Activated CD8-positive, alpha-beta memory T cell treated with anti-CD3 and anti-CD28 coated beads, Interleukin-2, amount 50 U/mL, for 48 hours (primary cell): Measurements from ENCODE around the gene GPR68.
"Not testable (repeated sequence)": the region's sequence is repeated elsewhere in the genome, so short reads cannot be mapped to it uniquely, and the experiment has no call there.

Experiments used
- DNase-seq: peaks from one replicate; pipeline ENCODE4 v3.0.0-alpha.2; 2020

Gene GPR68

DNA sequence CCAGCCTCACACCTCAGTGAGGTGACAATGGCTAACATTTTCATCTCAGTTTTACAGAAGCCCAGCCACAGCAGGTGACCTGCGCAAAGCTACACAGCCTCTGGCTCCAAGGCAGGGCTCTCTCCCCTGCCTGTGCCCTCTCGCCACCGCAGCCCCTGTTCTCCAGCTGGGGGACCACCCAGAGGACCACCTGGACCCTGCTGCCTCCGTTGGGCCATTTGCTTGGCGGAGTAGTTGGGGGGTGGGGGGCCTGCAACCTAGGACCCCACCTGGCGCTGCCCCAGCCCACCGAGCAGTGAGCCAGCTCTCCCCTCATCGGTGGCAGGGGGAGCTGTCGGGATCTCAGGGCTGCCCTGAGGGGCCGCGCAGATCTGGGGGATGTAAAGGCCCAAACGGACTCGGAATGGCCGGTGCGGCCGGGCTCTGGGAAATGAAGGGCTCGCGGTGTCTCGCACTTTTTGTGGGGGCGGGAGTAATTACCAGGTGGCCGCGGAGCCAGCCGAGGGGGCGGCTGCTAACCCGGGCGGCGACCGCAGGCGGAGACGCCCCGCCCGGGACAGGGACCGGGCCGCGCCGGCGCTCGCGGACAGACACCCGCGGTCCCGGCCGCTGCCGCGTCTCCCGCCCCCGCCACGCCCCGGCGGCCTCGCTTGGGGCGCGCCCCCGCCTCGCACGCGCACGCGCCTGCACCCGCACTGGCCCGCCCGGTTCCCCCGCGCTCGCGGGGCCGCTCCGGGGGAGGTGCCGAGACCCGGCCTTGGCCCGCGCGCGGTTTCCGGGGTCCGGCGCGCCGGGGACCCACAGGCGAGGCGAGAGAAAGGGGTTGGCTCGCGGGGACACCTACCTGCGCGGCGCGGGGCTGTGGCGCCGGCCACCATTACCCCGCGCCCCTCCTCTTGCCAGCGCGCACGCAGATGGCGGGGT lies 8.6 kb upstream of the GPR68 start:
- DNase-seq: peak; percentile 74

DNA sequence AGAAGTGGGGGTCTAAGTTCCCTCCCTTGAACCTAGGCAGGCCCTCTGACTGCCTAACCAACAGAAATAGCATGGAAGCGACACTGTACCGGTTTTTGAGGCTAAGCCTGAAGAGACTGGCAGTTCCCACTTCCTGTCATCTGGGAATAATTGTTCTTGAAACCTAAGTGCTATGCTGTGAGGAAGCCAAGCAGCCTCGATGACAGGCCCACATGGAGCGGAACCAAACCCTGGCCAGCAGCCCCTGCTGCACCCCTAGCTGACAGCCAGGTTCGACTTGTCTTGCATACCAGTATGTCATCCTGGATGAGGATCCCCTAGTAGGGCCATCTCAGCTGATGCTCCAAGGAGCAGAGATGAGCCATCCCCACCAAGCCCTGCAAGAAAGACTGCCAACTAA lies 6.4 kb upstream of the GPR68 start:
- DNase-seq: no peak

DNA sequence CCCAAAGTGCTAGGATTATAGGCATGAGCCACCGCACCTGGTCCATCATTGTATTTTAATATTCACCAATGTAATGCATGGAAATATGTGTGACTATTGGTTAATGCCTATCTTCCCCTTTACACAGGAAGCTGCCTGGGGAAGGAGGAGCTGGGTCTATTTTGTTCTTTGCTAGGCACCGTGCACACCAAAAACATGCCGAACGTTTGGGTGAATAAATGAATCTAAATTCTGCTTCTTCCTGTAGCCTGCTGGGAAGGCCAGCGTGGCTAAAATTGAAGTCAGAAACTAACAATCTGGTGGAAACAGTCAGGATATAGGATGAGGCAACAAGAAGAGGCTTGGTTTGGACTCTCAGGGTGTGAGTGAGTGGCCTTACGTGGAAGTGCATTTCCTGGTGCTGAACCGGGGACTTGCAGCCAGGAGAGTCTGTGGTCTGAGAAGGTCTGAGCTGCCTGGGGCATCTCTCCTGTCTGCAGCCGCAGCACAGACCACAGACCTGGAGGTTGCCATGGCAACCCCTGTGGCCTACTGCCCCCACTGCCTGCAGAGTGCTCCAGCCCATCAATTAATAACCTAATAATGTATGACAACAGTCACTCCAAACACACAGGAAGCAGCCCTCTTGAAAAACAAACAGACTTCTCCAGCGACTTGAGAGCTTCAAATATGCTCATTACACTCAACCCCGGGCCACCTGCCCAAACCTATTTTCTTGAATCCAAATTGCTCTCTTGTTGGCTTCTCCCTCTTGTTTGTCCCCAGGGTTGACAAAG lies 5.5 kb upstream of the GPR68 start:
- peak; percentile 67 for DNase-seq

DNA sequence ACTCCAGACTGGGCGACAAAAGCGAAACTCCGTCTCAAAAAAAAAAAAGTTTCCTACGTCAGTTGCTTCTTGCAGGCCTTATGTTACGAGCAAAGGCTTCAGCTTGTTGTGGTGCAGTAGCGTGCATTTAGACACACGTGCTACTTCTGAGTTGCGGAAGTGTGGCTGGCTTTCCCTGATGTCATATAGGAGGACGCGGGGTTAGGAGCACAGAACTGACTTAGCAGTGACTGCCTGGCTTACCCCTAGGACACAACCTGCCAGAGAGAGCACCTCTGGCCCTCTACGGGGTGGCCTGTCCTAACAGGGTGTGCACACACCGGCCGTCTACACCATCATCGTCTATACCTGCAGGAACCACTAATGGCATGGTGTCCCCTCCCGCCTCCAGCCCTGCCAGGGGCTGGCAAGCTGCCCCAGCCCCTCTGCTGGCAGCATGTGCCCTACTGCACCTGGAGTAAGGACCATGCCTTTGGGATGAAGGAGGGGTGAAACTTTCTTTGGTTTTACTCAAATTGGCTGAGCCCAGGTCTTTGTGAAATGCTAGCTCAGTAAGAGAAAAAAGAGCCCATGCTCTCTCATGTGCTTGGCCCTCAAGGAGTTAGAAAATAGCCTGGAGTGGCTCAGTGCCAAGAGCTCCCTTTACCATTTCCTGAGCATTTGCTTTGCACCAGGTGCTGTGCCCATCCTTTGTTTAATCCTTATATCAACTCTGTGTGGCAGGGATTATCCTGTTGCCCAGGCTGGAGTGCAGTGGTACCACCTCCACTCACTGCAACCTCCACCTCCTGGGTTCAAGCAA lies 1.7 kb upstream of the GPR68 start:
- DNase-seq: peak; percentile 80

DNA sequence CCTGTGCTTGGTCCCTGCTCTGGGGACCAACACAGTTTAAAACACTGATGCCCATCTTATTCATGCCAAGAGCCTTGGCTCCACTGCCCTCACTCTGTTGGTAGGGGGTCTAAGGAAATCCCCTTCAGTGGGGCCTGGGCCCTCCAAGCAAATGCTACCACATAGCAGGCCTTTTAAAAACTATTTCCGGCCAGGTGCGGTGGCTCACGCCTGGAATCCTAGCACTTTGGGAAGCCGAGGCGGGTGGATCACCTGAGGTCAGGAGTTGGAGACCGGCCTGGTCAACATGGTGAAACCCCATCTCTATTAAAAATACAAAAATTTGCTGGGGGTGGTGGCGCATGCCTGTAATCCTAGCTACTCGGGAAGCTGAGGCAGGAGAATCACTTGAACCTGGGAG lies 1.1 kb upstream of the GPR68 start:
- not testable (repeated sequence) for DNase-seq

DNA sequence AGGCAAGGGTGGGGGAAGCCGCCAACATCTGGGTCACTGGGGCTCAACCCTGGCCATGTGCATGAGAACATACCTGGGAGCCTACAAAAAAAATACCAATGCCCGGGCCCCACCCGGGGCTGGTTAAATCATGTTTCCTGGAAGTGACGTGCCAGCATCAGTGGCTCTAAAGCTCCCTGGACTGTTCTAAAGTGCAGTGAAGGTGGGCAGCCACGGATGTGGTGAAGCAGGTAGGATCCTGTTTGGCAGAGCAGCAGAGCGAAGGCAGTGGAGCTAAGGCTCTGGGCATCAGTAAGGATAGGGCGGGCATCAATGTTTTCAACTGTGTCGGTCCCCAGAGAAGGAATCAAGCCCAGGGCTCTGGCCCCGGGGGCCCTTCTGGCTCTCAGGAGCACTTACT lies 525 bp upstream of the GPR68 start:
- peak; percentile 78 for DNase-seq

DNA sequence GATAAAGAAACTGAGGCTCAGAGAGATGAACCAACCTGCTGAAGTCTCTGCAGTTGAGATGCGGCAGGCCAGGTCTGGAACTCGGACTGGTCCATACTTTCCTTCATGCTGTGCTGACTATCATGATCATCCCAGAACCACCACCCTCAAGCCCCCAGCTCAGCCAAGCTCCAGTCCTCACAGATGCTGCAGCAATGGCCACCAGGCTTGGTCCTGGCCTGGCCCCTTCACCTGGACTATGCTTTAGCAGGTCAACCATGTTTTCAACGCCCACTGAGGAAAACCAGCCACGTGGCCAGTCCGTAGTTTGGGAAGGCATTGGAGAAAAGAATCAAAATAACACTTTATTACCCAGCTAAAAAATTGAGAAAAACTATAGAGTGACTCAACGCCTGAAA lies 1.4 kb downstream of the GPR68 start:
- DNase-seq: no peak

DNA sequence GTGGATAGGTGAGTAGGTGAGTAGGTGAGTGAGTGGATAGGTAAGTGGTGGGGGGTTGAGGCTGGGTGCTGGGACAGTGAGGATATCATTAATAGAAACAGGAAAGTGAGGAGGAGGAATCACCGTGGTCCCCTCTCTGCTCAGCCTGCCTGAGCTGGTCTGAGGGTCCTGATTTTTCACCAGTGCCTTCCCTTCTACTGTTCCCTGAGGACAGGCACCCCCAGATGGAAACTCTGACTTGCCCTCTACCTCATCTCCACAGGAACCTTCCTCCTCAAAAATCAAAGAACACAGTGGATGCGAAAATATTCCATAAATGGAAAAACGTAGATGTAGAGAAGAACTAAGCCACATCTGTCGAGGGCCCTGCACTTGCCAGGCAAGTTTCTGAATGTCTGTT lies 1.9 kb downstream of the GPR68 start:
- DNase-seq: no peak

DNA sequence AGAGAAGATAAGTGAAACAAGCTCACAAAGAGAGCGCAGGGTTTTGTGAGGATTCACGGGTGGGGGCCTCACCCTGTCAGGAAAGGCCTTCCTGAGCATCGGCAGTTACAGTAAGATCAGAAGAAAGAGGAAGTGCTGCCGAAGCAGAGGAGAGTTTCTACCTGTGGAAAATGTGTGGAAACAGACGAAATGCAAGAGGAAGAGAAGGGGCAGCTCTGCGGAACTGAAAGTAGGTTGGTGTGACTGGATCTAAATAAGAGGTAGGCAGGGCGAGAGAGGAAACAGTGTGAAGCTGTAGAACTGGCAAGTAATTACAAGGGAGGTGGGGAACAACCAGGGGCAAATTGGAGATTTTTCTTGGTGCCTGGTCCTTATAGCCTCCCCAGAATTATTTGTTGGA lies 2.6 kb downstream of the GPR68 start:
- no peak for DNase-seq

DNA sequence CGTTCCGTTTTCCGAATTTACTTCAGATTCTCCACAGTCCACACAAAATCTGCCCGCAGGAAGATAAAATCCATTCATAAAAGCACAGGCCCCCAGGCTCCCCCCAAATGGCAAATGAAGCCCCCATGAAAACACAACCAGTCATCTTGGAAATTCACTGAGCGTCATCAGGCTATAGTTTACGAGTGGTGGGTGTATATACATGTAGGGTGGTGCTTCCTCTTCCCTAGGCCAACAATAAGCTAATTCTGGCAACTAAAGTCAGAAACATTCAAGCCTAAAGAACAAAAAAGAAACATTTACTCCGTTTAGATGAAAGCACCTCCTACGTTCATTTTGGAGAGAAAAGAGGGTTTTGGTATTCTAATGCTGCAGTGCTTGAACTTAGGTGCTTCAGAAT lies 5.8 kb downstream of the GPR68 start:
- no peak for DNase-seq

DNA sequence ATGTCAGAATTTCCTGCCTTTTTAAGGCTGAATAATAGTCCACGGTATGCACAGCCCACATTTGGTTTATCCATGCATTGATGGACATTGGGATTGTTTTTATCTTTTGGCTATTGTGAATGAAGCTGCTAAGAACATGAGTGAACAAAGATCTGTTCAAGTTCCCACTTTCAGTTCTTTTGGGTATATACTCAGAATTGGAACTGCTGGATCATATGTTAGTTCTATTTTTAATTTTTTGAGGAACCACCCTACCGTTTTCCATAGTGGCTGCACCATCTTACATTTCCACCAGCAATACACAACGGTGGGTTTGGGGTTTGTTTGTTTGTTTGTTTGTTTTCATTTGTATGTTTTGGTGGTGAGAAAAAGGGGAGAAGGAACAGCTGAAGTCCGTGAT lies 6.4 kb downstream of the GPR68 start:
- no peak for DNase-seq

DNA sequence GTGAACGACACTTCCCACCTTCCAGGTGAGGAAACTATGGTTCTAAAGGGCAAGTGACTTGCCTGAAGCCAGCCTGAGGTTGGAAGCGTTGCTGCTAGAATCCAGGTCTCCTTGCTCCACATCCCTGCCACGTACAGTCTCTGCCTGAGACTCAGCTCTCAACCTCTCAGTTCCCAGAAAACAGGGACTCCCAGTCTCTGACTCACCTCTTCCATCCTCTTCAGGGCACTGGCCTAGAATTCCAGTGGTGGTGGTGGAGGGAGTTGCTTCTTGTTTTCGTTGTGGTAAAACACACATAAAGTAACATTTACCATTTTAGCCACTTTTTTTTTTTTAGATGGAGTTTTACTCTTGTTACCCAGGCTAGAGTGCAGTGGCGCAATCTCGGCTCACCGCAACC lies 7.3 kb downstream of the GPR68 start:
- DNase-seq: no peak

DNA sequence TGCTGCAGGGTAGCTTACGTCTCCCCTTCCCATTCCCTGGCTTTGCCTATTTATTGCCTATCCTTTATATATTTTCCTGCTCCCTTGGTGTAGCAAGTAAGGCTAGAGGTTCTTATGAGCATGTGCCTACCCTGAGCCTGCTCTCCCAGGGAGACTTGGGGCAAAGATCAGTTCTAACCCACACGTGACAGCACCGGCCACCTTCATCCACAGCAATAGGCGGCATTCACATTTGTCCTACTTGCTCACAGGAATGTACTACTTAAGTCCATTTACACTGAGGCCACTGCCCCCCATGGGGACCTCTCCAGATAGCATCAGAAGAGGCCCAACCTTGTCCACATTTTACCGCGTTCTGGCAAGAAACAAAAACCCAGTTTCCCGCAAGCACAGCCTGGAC lies 8.7 kb downstream of the GPR68 start:
- no peak for DNase-seq

DNA sequence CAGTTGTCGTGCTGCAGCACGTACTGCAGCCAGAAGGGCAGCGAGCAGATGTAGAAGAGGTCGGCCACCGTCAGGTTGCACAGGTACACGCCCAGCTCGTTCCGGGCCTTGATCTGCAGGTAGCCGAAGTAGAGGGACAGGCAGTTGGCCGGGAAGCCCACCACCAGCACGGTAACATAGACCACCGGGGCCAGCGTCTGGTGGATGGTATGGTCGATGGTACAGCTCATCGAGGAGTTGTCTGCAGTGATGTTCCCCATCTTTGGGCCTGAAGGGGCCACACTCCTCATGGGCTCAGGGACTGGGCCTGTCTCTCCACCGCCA lies 9.8 kb downstream of the GPR68 start:
- no peak for DNase-seq

DNA sequence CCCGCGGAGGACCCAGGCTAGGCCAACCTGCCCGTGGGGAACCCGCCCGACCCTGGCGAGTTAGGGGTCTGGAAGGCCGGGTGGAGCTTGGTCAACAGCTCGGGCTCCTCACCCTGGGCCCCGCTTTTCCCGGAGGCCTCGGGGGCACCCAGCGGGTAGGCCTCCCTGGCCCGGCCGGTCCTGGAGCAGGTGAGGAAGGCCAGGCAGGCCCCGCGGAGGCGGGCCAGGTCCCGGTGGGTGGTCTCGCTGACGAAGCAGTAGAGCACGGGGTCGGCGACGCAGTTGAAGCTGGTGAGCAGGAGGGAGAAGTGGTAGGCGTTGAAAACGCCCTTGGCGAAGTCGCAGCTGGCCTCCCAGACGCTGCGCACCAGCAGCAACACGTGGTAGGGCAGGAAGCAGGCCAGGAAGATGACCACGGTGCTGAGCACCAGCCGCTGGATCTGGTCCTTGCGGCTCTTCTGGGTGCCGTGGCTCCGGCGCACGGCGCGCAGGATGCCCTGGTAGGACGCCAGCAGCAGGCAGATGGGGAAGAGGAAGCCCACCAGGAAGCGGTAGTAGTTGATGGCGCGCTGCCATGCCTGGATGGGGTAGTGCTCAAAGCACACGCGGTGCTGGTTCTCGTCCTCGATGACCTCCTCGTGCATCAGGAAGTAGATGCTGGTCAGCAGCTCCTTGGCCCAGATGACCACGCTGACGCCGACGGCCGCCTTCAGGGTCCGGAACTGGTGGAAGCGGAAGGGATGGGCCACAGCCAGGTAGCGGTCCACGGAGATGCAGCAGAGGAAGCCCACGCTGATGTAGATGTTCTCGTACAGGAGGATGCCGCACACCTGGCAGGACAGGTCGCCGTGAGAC lies 10.3 kb downstream of the GPR68 start:
- no peak for DNase-seq

DNA sequence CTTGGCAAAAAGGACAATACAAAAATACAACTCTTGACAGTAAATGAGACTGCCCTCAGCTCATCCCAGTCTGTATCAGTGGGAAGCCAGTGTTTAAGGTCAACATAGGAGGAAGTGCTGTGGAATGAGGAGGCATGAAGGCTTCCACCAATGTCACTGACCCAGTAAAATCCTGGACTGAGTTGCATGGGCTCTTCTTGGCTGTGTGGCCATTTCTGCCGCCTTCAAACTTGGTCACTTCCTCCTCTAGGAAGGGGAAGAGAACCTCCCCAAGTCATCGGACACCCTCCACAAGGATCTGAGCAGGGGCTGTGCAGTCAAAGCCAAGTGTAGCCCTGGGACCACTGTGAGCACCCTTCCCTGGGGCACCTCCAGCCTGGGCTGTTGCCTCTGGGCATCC lies 11.9 kb downstream of the GPR68 start:
- no peak for DNase-seq

DNA sequence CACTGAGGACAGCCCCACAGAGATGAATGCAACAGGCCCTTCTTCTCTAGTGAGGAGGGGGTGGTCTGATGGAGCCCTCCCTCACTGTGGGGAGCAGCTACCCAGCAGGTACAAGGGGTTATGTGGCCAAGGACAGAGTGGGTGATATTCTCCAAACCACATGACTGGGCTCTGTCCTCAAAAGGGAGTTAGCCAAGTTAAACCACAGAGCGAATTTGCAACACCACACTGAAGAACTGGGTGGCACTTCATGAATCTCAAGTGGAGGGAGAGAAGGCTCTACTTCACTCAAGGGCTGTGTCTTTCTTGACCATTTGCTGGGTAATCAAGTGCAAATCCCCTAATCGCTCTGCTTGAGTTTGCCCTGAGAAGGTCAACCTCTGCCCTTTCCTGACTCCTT lies 12.5 kb downstream of the GPR68 start:
- no peak for DNase-seq

DNA sequence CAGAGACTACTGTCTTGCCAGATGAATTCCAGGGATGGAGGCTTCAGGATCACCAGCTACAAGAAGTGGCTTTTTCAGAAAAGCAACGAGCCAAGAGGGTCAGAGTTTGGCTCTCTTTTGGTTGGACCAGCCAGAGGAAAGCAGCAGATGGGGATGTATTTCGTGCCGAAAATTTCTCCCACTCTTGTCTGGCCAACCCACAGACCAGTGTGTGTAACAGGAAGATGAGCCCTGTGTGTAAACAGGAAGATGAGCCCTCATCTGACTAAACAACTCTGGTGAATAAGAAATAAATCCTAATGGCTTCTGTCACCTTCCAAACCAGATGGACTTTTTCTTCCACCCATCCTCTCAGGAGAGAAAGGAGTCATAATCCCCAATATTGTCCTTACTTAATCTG lies 13.1 kb downstream of the GPR68 start:
- no peak for DNase-seq

DNA sequence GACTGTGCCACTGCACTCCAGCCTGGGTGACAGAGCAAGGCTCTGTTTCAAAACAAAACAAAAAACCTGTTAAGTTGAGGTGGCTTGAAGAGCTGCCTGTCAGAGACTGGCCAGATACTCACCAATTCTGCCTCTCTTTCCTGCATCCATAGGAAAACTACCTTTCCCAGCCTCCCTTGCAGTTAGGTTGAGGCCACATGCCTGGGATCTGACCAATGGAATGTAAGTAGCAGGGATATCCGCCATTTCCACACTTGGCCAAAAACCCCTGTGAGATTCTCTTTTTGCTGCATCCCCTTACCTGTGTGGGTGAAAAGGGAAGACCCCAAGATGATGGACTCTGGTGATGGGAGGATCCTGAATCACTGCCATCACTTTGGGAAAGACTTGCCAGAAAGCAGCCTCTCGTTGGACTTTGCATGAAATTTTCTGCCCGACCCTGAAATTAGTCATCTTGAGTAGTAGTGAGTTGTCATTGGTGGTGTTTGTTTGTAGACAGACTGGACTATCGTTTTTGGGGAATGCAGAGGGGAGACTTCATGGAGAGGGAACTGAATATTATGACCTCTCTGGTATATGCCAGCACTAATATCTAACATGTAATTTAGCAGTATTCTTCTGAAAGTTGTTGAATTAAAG lies 14.0 kb downstream of the GPR68 start:
- DNase-seq: no peak

DNA sequence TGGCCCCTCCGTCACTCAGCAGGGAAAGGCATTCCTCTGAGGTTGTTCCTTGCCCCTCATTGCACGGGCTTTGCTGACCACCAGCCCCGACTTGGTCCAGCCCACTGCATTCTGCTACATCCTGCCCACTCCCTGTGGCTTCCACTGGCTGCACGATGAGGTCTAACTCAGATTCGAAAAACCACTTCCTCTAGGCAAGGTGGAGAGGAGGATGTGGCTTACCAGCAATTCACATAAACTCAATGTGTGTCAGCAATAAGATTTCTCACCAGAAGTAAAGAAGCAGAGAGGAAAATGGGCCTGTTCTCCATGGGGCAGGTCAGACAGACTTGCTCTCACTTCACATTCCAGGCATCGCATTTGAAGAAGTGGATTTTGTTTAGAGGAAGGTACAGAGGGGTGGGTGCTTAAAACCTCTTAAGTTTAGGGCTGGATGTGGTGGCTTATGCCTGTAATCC lies 14.7 kb downstream of the GPR68 start:
- peak; percentile 83 for DNase-seq

DNA sequence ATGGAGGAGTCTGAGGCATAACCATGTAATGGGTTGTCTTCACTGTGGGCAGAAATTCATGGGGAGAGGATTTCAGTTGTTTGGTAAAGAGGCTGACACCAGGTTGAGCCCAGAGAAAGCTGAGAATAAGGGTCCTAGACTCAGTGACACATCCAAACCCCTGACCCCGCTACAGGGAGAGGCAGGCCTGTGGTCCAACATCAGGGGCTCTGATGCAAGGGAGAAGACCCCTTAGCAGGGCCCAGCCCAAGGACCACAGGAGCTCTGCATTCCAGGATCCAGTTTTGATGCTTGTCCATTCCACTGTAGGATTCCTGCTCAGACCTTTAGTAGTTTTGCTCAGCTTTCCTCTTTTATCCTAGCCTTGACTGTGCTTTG lies 15.5 kb downstream of the GPR68 start:
- DNase-seq: no peak
